Liver (tissue), 9 donors: ENCODE data around the gene KRTAP9-8. TPM values are rescaled to one million over a fixed set of nuclear protein-coding genes. Genes with fewer than 3 reads are reported as not detected.

ENCODE experiments used
- DNase-seq: peaks from one replicate; pipeline ENCODE4 v3.0.0-alpha.2; 2017; ENCODE audit warnings: low spot score
- H3K27ac ChIP-seq, 2 donors: one replicate each; pipeline ENCODE4 v1.7.0; 2013; ENCODE audit warnings: inconsistent platforms in 2 of 2, low read length in 2 of 2, control low read depth in 1 of 2, low read depth in 1 of 2, mild to moderate bottlenecking in 1 of 2
- H3K27me3 ChIP-seq, 4 donors: one replicate each; pipeline versions ENCODE4 v1.6.1 to v1.7.0; 2013; ENCODE audit warnings: low read length in 3 of 4, inconsistent platforms in 1 of 4, mild to moderate bottlenecking in 1 of 4, moderate library complexity in 1 of 4; ENCODE audit not compliant: control insufficient read depth in 4 of 4, insufficient read depth in 4 of 4
- H3K36me3 ChIP-seq, 4 donors: one replicate each; pipeline versions ENCODE4 v1.6.1 to v1.7.0; 2013; ENCODE audit warnings: low read length in 3 of 4, mild to moderate bottlenecking in 3 of 4, low read depth in 1 of 4, moderate library complexity in 1 of 4; ENCODE audit not compliant: control insufficient read depth in 4 of 4, insufficient read depth in 3 of 4
- H3K4me1 ChIP-seq, 4 donors: one replicate each; pipeline versions ENCODE4 v1.6.1 to v1.7.0; 2013; ENCODE audit warnings: low read length in 3 of 4, mild to moderate bottlenecking in 3 of 4, moderate library complexity in 1 of 4; ENCODE audit not compliant: control insufficient read depth in 4 of 4, insufficient read depth in 4 of 4
- H3K4me3 ChIP-seq, 3 donors: one replicate each; pipeline versions ENCODE4 v1.6.1 to v1.7.0; 2013; ENCODE audit warnings: low read length in 3 of 3, control low read depth in 1 of 3, low read depth in 1 of 3, mild to moderate bottlenecking in 1 of 3
- H3K9ac ChIP-seq, 2 donors: one replicate each; pipeline ENCODE4 v1.7.0; 2013; ENCODE audit warnings: low read length in 2 of 2, mild to moderate bottlenecking in 2 of 2, moderate library complexity in 2 of 2, control low read depth in 1 of 2, low read depth in 1 of 2
- H3K9me3 ChIP-seq, 4 donors: one replicate each; pipeline versions ENCODE4 v1.6.1 to v1.7.0; 2013; ENCODE audit warnings: low read length in 3 of 4; ENCODE audit not compliant: control insufficient read depth in 4 of 4
- EGR1 ChIP-seq, 2 donors: IDR thresholded peaks; 2 replicates each; pipeline ENCODE4 v1.6.1; 2016 to 2018; ENCODE audit warnings: antibody characterized with exemption in 2 of 2, low read depth in 2 of 2
- FOXA1 ChIP-seq: IDR thresholded peaks from 2 replicates; pipeline ENCODE4 v1.6.1; 2016; ENCODE audit warnings: antibody characterized with exemption
- GABPA ChIP-seq, 2 donors: IDR thresholded peaks in 1 of 2; conservative IDR thresholded peaks in 1 of 2; 2 replicates each; pipeline ENCODE4 v1.6.1; 2016; ENCODE audit warnings: antibody characterized with exemption in 2 of 2, mild to moderate bottlenecking in 1 of 2, moderate library complexity in 1 of 2
- HNF4A ChIP-seq, 2 donors: conservative IDR thresholded peaks; 2 replicates each; pipeline ENCODE4 v1.6.1; 2016; ENCODE audit warnings: antibody characterized with exemption in 2 of 2, mild to moderate bottlenecking in 2 of 2
- HNF4G ChIP-seq: IDR thresholded peaks from 2 replicates; pipeline ENCODE4 v1.6.1; 2016; ENCODE audit warnings: antibody characterized with exemption
- RAD21 ChIP-seq, 2 donors: IDR thresholded peaks; 2 replicates each; pipeline ENCODE4 v1.6.1; 2016; ENCODE audit warnings: antibody characterized with exemption in 2 of 2, mild to moderate bottlenecking in 2 of 2
- SP1 ChIP-seq: IDR thresholded peaks from 2 replicates; pipeline ENCODE4 v1.6.1; 2018; ENCODE audit warnings: antibody characterized with exemption, mild to moderate bottlenecking
- TAF1 ChIP-seq: conservative IDR thresholded peaks from 2 replicates; pipeline ENCODE4 v1.6.1; 2016; ENCODE audit warnings: antibody characterized with exemption, mild to moderate bottlenecking
- YY1 ChIP-seq: IDR thresholded peaks from 2 replicates; pipeline ENCODE4 v1.6.1; 2016; ENCODE audit warnings: antibody characterized with exemption, mild to moderate bottlenecking
- ZBTB33 ChIP-seq: IDR thresholded peaks from 2 replicates; pipeline ENCODE4 v1.6.1; 2016; ENCODE audit warnings: antibody characterized with exemption
- WGBS: extraction: QIAGEN DNeasy Blood & Tissue Kit; methylation state at CpG from one replicate; pipeline ENCODE4 v1.1.7; 2013; 5-methylcytosine and 5-hydroxymethylcytosine counted together
- polyA plus RNA-seq, 2 donors: library from polyadenylated mRNA; stranded (reverse) in 1 of 2; unstranded in 1 of 2; fragments of 200-250 nt in 1 of 2; fragments of >200 nt in 1 of 2; fragmentation: Nextera tagmentation in 1 of 2; extraction: Ambion mirVana in 1 of 2; gene quantifications; one replicate each; pipeline versions ENCODE4 v1.2.1 to v1.2.3, GENCODE V29; 2013 to 2015
- total RNA-seq, 2 donors: library from RNA; depleted of rRNA; stranded (reverse); fragments of >200 nt; gene quantifications; one replicate each; pipeline ENCODE4 v1.2.3, GENCODE V29; 2014
- TF ChIP-seq, protein P1 (sequence below): fragments of 150-350 bp; IDR thresholded peaks from 2 replicates; pipeline ENCODE4 v1.5.1; 2017; ENCODE audit warnings: improper control_type of control experiment, low read depth, low read length; ENCODE audit not compliant: missing input control
- TF ChIP-seq, protein P2 (sequence below): IDR thresholded peaks from 2 replicates; pipeline ENCODE4 v1.6.1; 2016; ENCODE audit warnings: antibody characterized with exemption, mild to moderate bottlenecking
- TF ChIP-seq, protein P3 (sequence below): IDR thresholded peaks from 2 replicates; pipeline ENCODE4 v1.6.1; 2016; ENCODE audit warnings: antibody characterized with exemption
- donor health status: healthy.
- donor health status: healthy.
- donor health status: healthy.
- donor health status: healthy.
- donor health status: healthy.

Gene KRTAP9-8
- total and polyA plus RNA-seq, 4 donors = not detected

GRCh38 chr17:41196068-41196467 lies 41.7 kb upstream of the KRTAP9-8 start:
- DNase-seq = no peak
- no peak overlapping the region for H3K9ac ChIP-seq
- no peak overlapping the region for H3K27ac ChIP-seq
- WGBS = 40% methylated on average over 1 of the region's 1 CpG
- H3K9me3 ChIP-seq = no peaks in the 10 kb centered on the region
- no peaks in the 10 kb centered on the region for H3K27me3 ChIP-seq
- no peaks in the 10 kb centered on the region for H3K4me1 ChIP-seq
- TF ChIP-seq EGR1 (IDR thresholded peaks at IDR 0.05; ENCODE audit: low read depth in 2 of 2) (no peak), RAD21 (IDR thresholded peaks at IDR 0.05) (no peak), HNF4G (no peak), HNF4A (conservative IDR thresholded peaks at IDR 0.05) (no peak), TAF1 (no peak), YY1 (no peak), SP1 (no peak), ZBTB33 (no peak), GABPA (IDR thresholded peaks at IDR 0.05 in 1 of 2, conservative IDR thresholded peaks at IDR 0.05 in 1 of 2) (no peak), FOXA1 (no peak)
- TF ChIP-seq, protein P1, sequence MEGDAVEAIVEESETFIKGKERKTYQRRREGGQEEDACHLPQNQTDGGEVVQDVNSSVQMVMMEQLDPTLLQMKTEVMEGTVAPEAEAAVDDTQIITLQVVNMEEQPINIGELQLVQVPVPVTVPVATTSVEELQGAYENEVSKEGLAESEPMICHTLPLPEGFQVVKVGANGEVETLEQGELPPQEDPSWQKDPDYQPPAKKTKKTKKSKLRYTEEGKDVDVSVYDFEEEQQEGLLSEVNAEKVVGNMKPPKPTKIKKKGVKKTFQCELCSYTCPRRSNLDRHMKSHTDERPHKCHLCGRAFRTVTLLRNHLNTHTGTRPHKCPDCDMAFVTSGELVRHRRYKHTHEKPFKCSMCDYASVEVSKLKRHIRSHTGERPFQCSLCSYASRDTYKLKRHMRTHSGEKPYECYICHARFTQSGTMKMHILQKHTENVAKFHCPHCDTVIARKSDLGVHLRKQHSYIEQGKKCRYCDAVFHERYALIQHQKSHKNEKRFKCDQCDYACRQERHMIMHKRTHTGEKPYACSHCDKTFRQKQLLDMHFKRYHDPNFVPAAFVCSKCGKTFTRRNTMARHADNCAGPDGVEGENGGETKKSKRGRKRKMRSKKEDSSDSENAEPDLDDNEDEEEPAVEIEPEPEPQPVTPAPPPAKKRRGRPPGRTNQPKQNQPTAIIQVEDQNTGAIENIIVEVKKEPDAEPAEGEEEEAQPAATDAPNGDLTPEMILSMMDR = no peak
- TF ChIP-seq, protein P2, sequence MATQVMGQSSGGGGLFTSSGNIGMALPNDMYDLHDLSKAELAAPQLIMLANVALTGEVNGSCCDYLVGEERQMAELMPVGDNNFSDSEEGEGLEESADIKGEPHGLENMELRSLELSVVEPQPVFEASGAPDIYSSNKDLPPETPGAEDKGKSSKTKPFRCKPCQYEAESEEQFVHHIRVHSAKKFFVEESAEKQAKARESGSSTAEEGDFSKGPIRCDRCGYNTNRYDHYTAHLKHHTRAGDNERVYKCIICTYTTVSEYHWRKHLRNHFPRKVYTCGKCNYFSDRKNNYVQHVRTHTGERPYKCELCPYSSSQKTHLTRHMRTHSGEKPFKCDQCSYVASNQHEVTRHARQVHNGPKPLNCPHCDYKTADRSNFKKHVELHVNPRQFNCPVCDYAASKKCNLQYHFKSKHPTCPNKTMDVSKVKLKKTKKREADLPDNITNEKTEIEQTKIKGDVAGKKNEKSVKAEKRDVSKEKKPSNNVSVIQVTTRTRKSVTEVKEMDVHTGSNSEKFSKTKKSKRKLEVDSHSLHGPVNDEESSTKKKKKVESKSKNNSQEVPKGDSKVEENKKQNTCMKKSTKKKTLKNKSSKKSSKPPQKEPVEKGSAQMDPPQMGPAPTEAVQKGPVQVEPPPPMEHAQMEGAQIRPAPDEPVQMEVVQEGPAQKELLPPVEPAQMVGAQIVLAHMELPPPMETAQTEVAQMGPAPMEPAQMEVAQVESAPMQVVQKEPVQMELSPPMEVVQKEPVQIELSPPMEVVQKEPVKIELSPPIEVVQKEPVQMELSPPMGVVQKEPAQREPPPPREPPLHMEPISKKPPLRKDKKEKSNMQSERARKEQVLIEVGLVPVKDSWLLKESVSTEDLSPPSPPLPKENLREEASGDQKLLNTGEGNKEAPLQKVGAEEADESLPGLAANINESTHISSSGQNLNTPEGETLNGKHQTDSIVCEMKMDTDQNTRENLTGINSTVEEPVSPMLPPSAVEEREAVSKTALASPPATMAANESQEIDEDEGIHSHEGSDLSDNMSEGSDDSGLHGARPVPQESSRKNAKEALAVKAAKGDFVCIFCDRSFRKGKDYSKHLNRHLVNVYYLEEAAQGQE = no peak
- TF ChIP-seq, protein P3, sequence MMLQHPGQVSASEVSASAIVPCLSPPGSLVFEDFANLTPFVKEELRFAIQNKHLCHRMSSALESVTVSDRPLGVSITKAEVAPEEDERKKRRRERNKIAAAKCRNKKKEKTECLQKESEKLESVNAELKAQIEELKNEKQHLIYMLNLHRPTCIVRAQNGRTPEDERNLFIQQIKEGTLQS = no peak
- H3K4me3 ChIP-seq = no peak overlapping the region
- H3K36me3 ChIP-seq = no peaks in the 10 kb centered on the region

DNA sequence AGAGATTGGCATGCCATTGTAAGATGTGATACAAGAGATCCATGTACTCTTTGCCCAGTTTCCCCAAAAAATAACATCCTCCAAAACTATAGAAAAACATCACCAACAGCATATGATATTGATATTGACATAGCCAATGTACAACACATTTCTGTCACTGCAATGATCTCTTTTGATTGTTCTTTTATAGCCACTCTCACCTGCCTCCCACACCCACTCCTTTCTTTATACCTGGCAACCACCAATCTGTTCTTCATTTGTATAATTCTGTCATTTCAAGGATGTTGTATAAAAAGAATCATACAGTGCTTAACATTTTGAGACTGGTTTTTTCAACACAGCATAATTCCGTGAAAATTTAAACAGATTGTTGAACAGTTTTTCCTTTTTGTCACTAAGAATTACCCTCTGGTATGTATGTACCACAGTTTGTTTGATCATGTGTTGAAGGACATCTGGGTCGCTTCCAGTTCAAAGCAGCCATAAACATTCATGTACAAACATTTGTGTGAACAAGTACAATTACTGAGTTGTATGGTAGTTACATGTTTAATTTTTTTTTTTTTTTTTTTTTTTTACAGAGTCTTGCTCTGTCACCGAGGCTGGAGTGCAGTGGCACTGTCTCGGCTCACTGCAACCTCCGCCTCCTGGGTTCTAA lies 38.2 kb upstream of the KRTAP9-8 start:
- no peak overlapping the region for H3K4me3 ChIP-seq
- no peak for DNase-seq
- no peak for TF ChIP-seq YY1
- TF ChIP-seq EGR1 (IDR thresholded peaks at IDR 0.05; ENCODE audit: low read depth in 2 of 2) = no peak
- TF ChIP-seq, protein P2 = no peak
- H3K4me1 ChIP-seq = no peaks in the 10 kb centered on the region
- H3K9me3 ChIP-seq = no peaks in the 10 kb centered on the region
- whole genome bisulfite sequencing = 61% methylated on average over 5 of the region's 5 CpGs
- no peak overlapping the region for H3K27ac ChIP-seq
- H3K27me3 ChIP-seq = no peaks in the 10 kb centered on the region
- H3K36me3 ChIP-seq = no peaks in the 10 kb centered on the region
- no peak overlapping the region for H3K9ac ChIP-seq
